ENCODE measurements around the gene FBP1. TPM values are rescaled to one million over a fixed set of nuclear protein-coding genes. Genes with fewer than 3 reads are reported as not detected.

Gene FBP1
- 1.2 TPM for total RNA-seq

DNA sequence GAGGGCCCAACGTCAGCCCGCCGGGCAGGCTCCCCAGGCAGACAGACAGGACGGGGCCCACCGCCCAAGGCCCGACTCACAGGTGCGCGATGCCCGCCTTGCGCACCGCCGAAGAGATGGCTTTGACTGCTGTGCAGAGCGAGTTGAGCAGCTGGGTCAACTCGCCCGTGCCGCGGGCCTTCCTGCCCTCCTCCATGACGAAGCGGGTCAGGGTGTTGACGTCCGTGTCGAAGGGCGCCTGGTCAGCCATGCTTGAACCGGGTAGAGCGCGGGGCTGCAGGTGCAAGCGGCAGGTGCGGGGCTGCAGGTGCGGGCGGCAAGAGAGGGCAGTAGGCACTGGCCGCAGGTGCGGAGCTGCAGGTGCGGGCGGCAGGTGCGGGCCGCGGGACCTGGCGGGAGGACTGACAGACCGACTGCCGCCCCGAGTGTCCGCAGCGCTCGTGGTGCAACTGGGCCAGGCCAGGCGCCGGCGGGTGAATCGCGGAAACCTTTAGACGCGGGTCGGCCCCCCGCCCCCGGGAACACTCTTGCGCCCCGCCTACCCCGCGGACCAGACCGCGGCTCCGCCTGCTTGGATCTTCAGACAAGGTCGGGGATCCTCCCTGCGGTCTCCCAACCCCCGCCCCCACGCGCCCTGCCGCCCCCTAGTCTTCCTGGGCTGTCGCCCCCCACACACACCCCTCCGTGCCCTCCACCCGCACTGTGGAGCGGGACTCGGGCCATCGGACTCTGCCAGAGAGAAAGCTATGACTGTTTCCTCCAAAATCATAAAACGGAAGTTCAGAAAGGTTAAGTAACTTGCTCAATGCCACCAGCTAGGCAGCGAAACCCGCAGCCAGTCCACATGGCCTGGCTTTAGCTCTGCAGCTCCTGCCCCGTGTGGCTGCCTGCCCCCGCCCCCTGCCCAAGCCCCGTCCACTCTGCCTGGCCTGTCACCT is at the start of gene FBP1:
Gene FBP1 (minus strand): TSS at position 458 of the 938 bp plus-strand sequence. CDS start 208 bp downstream, at position 250.

DNA sequence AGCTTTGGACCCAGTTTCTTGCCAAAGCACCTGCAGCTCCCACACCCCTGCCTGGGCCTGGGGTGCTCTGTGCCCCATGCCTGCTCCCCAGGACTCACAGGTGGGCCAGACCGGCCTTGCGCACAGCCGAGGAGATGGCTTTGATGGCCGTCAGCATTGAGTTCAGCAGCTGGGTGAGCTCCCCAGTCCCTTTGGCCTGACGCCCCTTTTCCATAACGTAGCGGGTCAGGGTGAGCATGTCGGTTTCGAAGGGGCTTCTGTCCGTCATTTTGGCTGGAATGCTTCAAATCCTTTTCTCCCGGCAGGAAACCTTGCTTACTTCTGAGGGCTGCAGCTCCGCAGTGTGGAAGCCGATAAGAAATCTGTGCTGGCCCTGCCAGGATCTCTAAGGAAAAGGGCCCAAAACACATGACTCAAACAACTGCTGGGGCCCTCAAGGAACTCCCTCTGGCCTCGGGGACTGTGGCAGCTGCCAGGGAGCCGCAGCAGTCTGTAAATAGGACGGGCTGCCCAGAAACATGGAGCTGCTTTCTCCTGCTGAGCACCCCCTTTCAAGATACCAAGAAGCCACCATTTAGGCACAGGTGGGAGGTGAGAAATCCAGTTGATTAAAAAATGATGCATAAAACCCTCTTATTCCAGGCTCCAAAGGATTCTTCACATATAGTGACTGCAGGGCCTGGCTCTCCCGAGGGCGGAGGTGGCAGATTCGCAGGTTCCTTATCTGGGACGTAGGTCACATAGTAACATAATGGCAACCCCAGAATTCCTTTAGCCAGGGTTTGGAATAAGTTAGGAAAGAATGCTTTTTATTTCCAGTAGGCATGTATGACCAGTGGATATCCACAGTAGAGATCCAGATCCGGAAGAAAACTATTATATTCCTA is 45.6 kb downstream of the FBP1 start, which contains the start of gene FBP2:
Gene FBP2 (minus strand): TSS at position 366 of the 887 bp plus-strand sequence. CDS start 98 bp downstream, at position 268.

DNA sequence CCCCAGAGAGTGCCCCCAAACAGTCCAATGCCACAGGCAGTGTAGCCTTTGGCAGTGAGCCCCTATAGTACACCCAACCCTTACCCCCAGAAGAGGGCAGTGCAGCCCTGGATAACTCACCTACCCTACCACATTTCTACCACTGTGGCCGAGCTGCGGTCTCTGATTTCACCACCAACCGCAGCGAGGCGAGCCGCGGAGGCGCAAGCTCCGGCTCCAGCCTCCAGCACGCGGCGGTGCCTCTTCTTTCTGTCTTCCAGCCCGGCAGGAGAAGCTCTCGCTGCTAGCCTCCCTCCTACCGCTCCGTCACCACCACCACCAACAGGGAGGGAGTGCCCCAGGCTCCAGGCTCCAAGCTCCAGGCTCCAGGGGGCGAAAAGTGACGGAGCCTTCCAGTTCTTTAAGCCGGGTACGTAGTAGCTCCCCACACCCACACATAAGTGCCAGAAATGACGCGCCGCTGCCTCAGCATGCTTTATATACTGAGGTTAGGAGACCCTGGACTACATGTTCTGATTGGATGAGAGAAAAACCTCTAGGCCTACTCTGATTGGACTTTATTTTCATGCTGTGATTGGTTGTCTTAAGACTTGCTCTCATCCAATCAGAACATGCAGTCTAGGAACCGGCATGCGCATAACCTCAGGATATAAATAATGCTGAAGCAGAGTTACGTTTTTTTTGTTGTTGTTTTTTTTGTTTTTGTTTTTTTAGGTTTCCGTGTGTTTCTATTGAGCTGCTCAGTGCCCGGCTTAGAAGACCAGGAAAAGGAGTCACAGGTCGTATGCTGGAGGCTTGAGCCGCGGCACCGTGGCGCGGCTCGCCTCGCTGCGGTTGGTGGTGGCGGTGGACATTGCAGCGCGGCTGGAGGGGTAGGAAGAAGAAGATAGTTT is 84.6 kb downstream of the FBP1 start, which contains the start of gene PCAT7:
Gene PCAT7 (plus strand): TSS at position 645 of the 893 bp plus-strand sequence.

Other genes starting within 250 kb of the FBP1 start
- gene PCAT7, start 84.4 kb downstream of the FBP1 start, total RNA-seq: not detected
- gene FBP2, start 45.7 kb downstream of the FBP1 start, total RNA-seq: 0.23 TPM
- gene AOPEP, start 87.2 kb upstream of the FBP1 start, total RNA-seq: 42.9 TPM

Measured in diencephalon (tissue), 1 donor.